HEK293 (cell line): ENCODE data around the gene CCDC81.

ENCODE experiments used
- CTCF ChIA-PET: fragments of 350-600 bp; formaldehyde crosslinking; extraction: SDS; loops from one replicate; lab custom pipeline; 2021; ENCODE audit warnings: antibody characterized with exemption; lab: Yijun Ruan, JAX
- POLR2A ChIA-PET: fragments of 300-600 bp; formaldehyde crosslinking; extraction: SDS; loops from one replicate; lab custom pipeline; 2020; ENCODE audit warnings: antibody characterized with exemption, inconsistent platforms; lab: Yijun Ruan, JAX
- H3K27ac ChIP-seq: fragments of 200-500 bp; sonication (Bioruptor generic); 2 replicates; pipeline ENCODE4 v1.5.1; 2014; ENCODE audit warnings: low read depth, low read length, control low read depth, inconsistent platforms; ENCODE audit errors: extremely low read depth
- H3K36me3 ChIP-seq, 2 experiments: fragments of 200-500 bp in 1 of 2; sonication (Bioruptor generic) in 1 of 2; 1 replicate in 1 of 2; 2 replicates in 1 of 2; pipeline ENCODE4 v1.5.1; 2014 to 2017; ENCODE audit warnings: inconsistent platforms in 2 of 2, low read length in 2 of 2; ENCODE audit not compliant: control insufficient read depth in 2 of 2, insufficient read depth in 1 of 2
- H3K4me1 ChIP-seq: fragments of 200-500 bp; sonication (Bioruptor generic); 2 replicates; pipeline ENCODE4 v1.5.1; 2014; ENCODE audit warnings: mild to moderate bottlenecking, low read length, inconsistent platforms; ENCODE audit not compliant: control insufficient read depth, insufficient read depth
- H3K4me3 ChIP-seq: 2 replicates; pipeline ENCODE4 v1.5.1; 2011; ENCODE audit warnings: low read depth, mild to moderate bottlenecking, control low read depth, low read length, moderate library complexity
- H3K9me3 ChIP-seq: fragments of 200-500 bp; sonication (Bioruptor generic); 2 replicates; pipeline ENCODE4 v1.5.1; 2014; ENCODE audit warnings: low read depth, low read length, inconsistent platforms; ENCODE audit not compliant: control insufficient read depth, insufficient read depth
- AEBP2 ChIP-seq: fragments of 450-650 bp; formaldehyde crosslinking; IDR thresholded peaks from 2 replicates; pipeline ENCODE4 v1.5.1; 2016; ENCODE audit warnings: missing biosample characterization, missing genetic modification characterization, borderline replicate concordance
- SP2 ChIP-seq: fragments of 450-650 bp; formaldehyde crosslinking; IDR thresholded peaks from 2 replicates; pipeline ENCODE4 v1.5.1; 2016; ENCODE audit warnings: missing biosample characterization, missing genetic modification characterization
- SP7 ChIP-seq: fragments of 450-650 bp; formaldehyde crosslinking; IDR thresholded peaks from 2 replicates; pipeline ENCODE4 v1.5.1; 2016; ENCODE audit warnings: missing biosample characterization, missing genetic modification characterization
- ZBTB44 ChIP-seq: fragments of 450-650 bp; IDR thresholded peaks from 2 replicates; pipeline ENCODE4 v1.5.1; 2018; ENCODE audit warnings: missing biosample characterization, mild to moderate bottlenecking, missing genetic modification characterization
- ZNF112 ChIP-seq: fragments of 450-650 bp; formaldehyde crosslinking; IDR thresholded peaks from 2 replicates; pipeline ENCODE4 v1.5.0; 2017; ENCODE audit warnings: missing biosample characterization, missing genetic modification characterization
- ZNF148 ChIP-seq: fragments of 450-650 bp; formaldehyde crosslinking; IDR thresholded peaks from 2 replicates; pipeline ENCODE4 v1.5.0; 2017; ENCODE audit warnings: missing biosample characterization, missing genetic modification characterization, borderline replicate concordance
- ZNF16 ChIP-seq: fragments of 450-650 bp; formaldehyde crosslinking; IDR thresholded peaks from 2 replicates; pipeline ENCODE4 v1.5.1; 2016; ENCODE audit warnings: low read depth, missing biosample characterization, missing genetic modification characterization
- ZNF302 ChIP-seq: fragments of 450-650 bp; formaldehyde crosslinking; IDR thresholded peaks from 2 replicates; pipeline ENCODE4 v1.5.1; 2016; ENCODE audit warnings: missing biosample characterization, missing genetic modification characterization, low read depth
- ZNF341 ChIP-seq: fragments of 450-650 bp; formaldehyde crosslinking; IDR thresholded peaks from 2 replicates; pipeline ENCODE4; 2016; ENCODE audit warnings: low read depth, missing biosample characterization, missing genetic modification characterization
- ZNF404 ChIP-seq: fragments of 450-650 bp; formaldehyde crosslinking; IDR thresholded peaks from 2 replicates; pipeline ENCODE4 v1.5.1; 2017; ENCODE audit warnings: missing biosample characterization, missing genetic modification characterization
- ZNF426 ChIP-seq: fragments of 450-650 bp; formaldehyde crosslinking; IDR thresholded peaks from 2 replicates; pipeline ENCODE4 v1.5.1; 2017; ENCODE audit warnings: missing biosample characterization, missing genetic modification characterization, mild to moderate bottlenecking, inconsistent platforms, moderate library complexity
- ZNF488 ChIP-seq: fragments of 450-650 bp; formaldehyde crosslinking; IDR thresholded peaks from 2 replicates; pipeline ENCODE4 v1.5.1; 2016; ENCODE audit warnings: missing biosample characterization, missing genetic modification characterization
- ZNF501 ChIP-seq: fragments of 450-650 bp; formaldehyde crosslinking; IDR thresholded peaks from 2 replicates; pipeline ENCODE4 v1.5.1; 2016; ENCODE audit warnings: missing biosample characterization, missing genetic modification characterization
- ZNF513 ChIP-seq: fragments of 450-650 bp; IDR thresholded peaks from 2 replicates; pipeline ENCODE4 v1.5.1; 2018; ENCODE audit warnings: missing biosample characterization, missing genetic modification characterization
- ZNF521 ChIP-seq: fragments of 450-650 bp; formaldehyde crosslinking; IDR thresholded peaks from 2 replicates; pipeline ENCODE4 v1.5.1; 2017; ENCODE audit warnings: missing biosample characterization, mild to moderate bottlenecking, missing genetic modification characterization
- ZNF670 ChIP-seq: fragments of 450-650 bp; formaldehyde crosslinking; IDR thresholded peaks from 2 replicates; pipeline ENCODE4 v1.5.1; 2016; ENCODE audit warnings: missing biosample characterization, missing genetic modification characterization, low read depth
- ZNF707 ChIP-seq: fragments of 450-650 bp; formaldehyde crosslinking; IDR thresholded peaks from 2 replicates; pipeline ENCODE4 v1.5.1; 2016; ENCODE audit warnings: missing biosample characterization, missing genetic modification characterization
- ZSCAN23 ChIP-seq: fragments of 450-650 bp; formaldehyde crosslinking; IDR thresholded peaks from 2 replicates; pipeline ENCODE4 v1.5.1; 2016; ENCODE audit warnings: missing biosample characterization, missing genetic modification characterization
- TF ChIP-seq, protein P1 (sequence below): fragments of 450-650 bp; formaldehyde crosslinking; IDR thresholded peaks from 2 replicates; pipeline ENCODE4 v1.5.1; 2016; ENCODE audit warnings: missing biosample characterization, missing genetic modification characterization, low read depth

CCDC81 gene

DNA sequence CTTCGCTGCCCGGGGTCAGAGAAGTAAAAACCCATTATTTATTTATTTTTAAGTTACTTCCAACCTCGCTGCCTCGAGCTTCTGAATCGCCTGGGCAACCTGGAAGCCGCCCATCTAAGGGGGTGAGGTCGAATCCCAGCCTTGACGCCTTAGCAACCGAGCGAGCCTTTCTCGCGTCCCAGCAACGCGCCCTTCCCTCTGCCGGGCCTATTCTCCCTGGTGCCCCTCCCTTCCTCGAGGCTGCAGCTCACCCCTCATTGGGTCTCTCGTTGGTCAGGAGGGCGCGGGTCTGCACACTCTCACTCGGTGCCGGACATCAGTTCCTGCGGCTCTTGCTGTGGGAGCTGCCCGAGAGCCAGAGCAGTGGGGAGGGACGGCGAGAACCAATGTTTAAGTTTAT, at the start of gene CCDC81:
Gene CCDC81, plus strand, starts transcription at position 302 of the 400 bp plus-strand sequence. CDS start 277 bp downstream, outside the sequence.
- CTCF ChIA-PET, result no interaction called here
- H3K4me1 ChIP-seq, result no peaks in the 10 kb centered on the region
- no peaks in the 10 kb centered on the region for H3K36me3 ChIP-seq
- POLR2A ChIA-PET, result no interaction called here
- no peak within 1 kb of the TSS for H3K4me3 ChIP-seq
- no peaks in the 10 kb centered on the region for H3K9me3 ChIP-seq
- TF ChIP-seq, protein P1, sequence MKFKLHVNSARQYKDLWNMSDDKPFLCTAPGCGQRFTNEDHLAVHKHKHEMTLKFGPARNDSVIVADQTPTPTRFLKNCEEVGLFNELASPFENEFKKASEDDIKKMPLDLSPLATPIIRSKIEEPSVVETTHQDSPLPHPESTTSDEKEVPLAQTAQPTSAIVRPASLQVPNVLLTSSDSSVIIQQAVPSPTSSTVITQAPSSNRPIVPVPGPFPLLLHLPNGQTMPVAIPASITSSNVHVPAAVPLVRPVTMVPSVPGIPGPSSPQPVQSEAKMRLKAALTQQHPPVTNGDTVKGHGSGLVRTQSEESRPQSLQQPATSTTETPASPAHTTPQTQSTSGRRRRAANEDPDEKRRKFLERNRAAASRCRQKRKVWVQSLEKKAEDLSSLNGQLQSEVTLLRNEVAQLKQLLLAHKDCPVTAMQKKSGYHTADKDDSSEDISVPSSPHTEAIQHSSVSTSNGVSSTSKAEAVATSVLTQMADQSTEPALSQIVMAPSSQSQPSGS (tag by site-specific recombination), result no peak
- no peak for TF ChIP-seq ZNF707 (tag by site-specific recombination)
- no peak for TF ChIP-seq ZNF513
- TF ChIP-seq ZSCAN23 (tag by site-specific recombination), result no peak
- TF ChIP-seq ZNF488 (tag by site-specific recombination), result no peak
- TF ChIP-seq ZNF501 (tag by site-specific recombination), result no peak
- no peak for TF ChIP-seq ZNF341
- no peak for TF ChIP-seq ZBTB44 (tag by site-specific recombination)
- TF ChIP-seq AEBP2, result no peak
- TF ChIP-seq SP7, result no peak
- no peak for TF ChIP-seq ZNF16 (tag by site-specific recombination)
- no peak for TF ChIP-seq ZNF404 (tag by site-specific recombination)
- no peak for TF ChIP-seq ZNF521
- H3K27ac ChIP-seq, result no peak within 1 kb of the TSS

DNA sequence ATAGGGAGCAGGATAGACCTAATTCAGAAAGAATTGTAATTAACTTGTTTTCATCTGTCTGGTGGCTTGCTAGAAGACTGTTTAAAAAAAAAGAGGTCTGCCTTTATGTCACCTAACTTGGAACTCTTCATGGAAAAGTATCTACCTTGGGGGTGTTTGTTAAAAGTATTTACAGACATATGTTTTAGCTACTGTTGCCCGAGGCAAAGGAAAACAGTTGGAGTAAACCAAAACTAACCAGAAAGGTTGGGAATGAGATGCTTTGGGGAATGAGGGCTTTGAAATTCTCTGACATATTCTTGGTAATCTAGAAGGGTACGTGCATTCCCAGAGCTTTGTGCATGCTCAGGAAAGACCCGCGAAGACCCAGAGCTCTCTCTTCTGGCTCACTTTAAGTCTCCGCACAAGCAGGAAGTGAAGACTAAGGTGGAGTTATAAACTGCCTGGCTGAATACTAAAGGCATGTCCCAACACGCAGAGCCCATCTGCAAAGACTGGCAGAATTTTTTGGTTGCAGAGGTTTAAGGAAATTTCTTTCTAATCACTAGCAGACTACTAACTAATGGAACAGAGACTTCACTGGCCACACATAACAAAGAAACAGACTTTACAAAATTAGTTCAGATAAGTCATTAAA, 39.4 kb upstream of the CCDC81 start:
- H3K4me3 ChIP-seq, result no peak overlapping the region
- peaks cover 5 to 41% of the 10 kb centered on the region in 2 experiments; a peak in 2 of 3 replicates for H3K36me3 ChIP-seq
- POLR2A ChIA-PET, result no interaction called here
- CTCF ChIA-PET, result no interaction called here
- no peak for TF ChIP-seq ZNF112
- TF ChIP-seq ZNF426, result no peak
- TF ChIP-seq ZNF302, result no peak
- no peak for TF ChIP-seq ZNF16 (tag by site-specific recombination)
- TF ChIP-seq SP2, result no peak
- no peak for TF ChIP-seq ZNF670
- no peak for TF ChIP-seq ZNF148 (tag by site-specific recombination)
- TF ChIP-seq, all 188 proteins: peak for 0
- no peaks in the 10 kb centered on the region for H3K9me3 ChIP-seq
- H3K27ac ChIP-seq, result no peak overlapping the region
- H3K4me1 ChIP-seq, result no peaks in the 10 kb centered on the region
